RWPE2 (cell line): ENCODE data around the gene UVSSA.

ENCODE experiments used
- ATAC-seq: fragments of 200-7000 bp; cut with Tn5 transposase; 3 replicates; pipeline ENCODE4 v1.9.1; 2021; ENCODE audit warnings: low read depth
- DNase-seq: peaks from one replicate; pipeline ENCODE4 v3.0.0-alpha.2; 2020; ENCODE audit warnings: low spot score
- H3K27ac ChIP-seq: fragments of 450-650 bp; 2 replicates; pipeline ENCODE4 v1.5.1; 2017; ENCODE audit warnings: mild to moderate bottlenecking; ENCODE audit not compliant: poor library complexity, severe bottlenecking
- H3K27me3 ChIP-seq: fragments of 250-450 bp; sonication (Bioruptor Pico); 2 replicates; pipeline ENCODE4 v1.5.1; 2021; ENCODE audit warnings: mild to moderate bottlenecking, moderate library complexity; ENCODE audit not compliant: insufficient read depth, poor library complexity, severe bottlenecking
- H3K36me3 ChIP-seq: fragments of 250-450 bp; sonication (Bioruptor Pico); 2 replicates; pipeline ENCODE4 v1.5.1; 2020; ENCODE audit warnings: low read depth, mild to moderate bottlenecking, moderate library complexity
- H3K4me1 ChIP-seq: fragments of 250-450 bp; sonication (Bioruptor Pico); 2 replicates; pipeline ENCODE4 v1.5.1; 2021; ENCODE audit warnings: mild to moderate bottlenecking, moderate library complexity; ENCODE audit not compliant: insufficient read depth, poor library complexity, severe bottlenecking
- H3K4me3 ChIP-seq: fragments of 250-450 bp; sonication (Bioruptor Pico); 2 replicates; pipeline ENCODE4 v1.5.1; 2021; ENCODE audit warnings: mild to moderate bottlenecking, moderate library complexity; ENCODE audit not compliant: severe bottlenecking
- H3K9me3 ChIP-seq: fragments of 250-450 bp; sonication (Bioruptor Pico); 2 replicates; pipeline ENCODE4 v1.5.1; 2021; ENCODE audit warnings: mild to moderate bottlenecking, moderate library complexity; ENCODE audit not compliant: severe bottlenecking
- TF ChIP-seq, protein P1 (sequence below): fragments of 450-650 bp; IDR thresholded peaks from one replicate; pipeline ENCODE4 v1.5.1; 2017; ENCODE audit warnings: mild to moderate bottlenecking, moderate library complexity; ENCODE audit not compliant: poor library complexity, severe bottlenecking

The UVSSA gene

GRCh38 chr4:1405254-1405635 lies 58.2 kb downstream of the UVSSA start:
- TF ChIP-seq, protein P1, sequence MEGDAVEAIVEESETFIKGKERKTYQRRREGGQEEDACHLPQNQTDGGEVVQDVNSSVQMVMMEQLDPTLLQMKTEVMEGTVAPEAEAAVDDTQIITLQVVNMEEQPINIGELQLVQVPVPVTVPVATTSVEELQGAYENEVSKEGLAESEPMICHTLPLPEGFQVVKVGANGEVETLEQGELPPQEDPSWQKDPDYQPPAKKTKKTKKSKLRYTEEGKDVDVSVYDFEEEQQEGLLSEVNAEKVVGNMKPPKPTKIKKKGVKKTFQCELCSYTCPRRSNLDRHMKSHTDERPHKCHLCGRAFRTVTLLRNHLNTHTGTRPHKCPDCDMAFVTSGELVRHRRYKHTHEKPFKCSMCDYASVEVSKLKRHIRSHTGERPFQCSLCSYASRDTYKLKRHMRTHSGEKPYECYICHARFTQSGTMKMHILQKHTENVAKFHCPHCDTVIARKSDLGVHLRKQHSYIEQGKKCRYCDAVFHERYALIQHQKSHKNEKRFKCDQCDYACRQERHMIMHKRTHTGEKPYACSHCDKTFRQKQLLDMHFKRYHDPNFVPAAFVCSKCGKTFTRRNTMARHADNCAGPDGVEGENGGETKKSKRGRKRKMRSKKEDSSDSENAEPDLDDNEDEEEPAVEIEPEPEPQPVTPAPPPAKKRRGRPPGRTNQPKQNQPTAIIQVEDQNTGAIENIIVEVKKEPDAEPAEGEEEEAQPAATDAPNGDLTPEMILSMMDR: no peak
- DNase-seq (no peak), ATAC-seq (no peak)
- H3K27ac ChIP-seq: no peak overlapping the region
- H3K27me3 ChIP-seq: peaks cover 89% of the 10 kb centered on the region
- no peaks in the 10 kb centered on the region for H3K36me3 ChIP-seq
- no peaks in the 10 kb centered on the region for H3K4me1 ChIP-seq
- no peaks in the 10 kb centered on the region for H3K9me3 ChIP-seq
- H3K4me3 ChIP-seq: no peak overlapping the region

GRCh38 chr4:1405636-1406393 lies 58.8 kb downstream of the UVSSA start:
- H3K9me3 ChIP-seq: no peaks in the 10 kb centered on the region
- H3K4me1 ChIP-seq: no peaks in the 10 kb centered on the region
- TF ChIP-seq, protein P1: no peak
- ATAC-seq (no peak), DNase-seq (peak; percentile 47)
- no peak overlapping the region for H3K27ac ChIP-seq
- H3K36me3 ChIP-seq: no peaks in the 10 kb centered on the region
- H3K27me3 ChIP-seq: peaks cover 91% of the 10 kb centered on the region
- no peak overlapping the region for H3K4me3 ChIP-seq

- Histone ChIP-seq H3K9me3 (no peaks in the 10 kb centered on the region), H3K4me3 (no peak within 1 kb of the TSS), H3K4me1 (no peaks in the 10 kb centered on the region), H3K27ac (no peak within 1 kb of the TSS), H3K36me3 (no peaks in the 10 kb centered on the region), H3K27me3 (peaks cover 91% of the 10 kb centered on the region)
- peak; percentile 41 for DNase-seq
- no peak for ATAC-seq
- TF ChIP-seq, protein P1: no peak
Observed at GRCh38 chr4:1406394-1406980, 59.5 kb downstream of the UVSSA start, which contains the start of gene NKX1-1. TSS of gene NKX1-1 (minus strand) at chr4:1406442. CDS start at chr4:1406442, 0 bp downstream.

DNA sequence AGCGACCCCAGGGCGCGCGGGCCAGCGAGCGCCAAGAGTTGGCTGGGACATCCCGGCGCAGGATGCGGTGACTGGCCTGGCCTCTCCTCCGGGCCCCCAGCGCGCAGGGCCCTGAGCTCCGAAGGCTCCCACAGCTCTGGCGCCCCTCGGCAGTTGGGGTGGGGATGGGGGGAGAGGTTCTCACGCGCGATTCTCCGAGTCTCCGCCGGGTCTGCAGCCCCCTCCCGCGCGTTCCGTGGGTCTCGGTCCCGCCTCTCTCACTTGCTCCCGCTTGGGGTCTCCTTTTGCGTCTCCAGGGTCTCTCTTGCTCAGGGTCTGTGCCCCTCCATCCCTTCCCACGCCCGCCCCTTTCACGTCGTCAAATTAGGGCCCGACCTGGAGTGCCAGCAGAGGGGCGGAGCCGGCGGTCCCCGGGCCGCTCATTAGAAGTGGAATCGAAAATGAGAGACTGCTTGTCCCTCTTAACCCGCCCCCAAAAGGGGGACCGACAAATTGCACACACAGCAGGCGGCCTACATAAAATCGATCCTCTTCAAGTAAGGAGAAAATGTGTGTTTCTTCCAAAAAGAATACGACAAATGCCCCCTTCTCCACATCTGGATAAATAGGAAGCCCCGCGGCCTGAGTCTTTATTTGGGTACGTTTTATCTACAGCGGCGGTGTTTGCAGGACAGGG lies 60.1 kb downstream of the UVSSA start:
- Histone ChIP-seq H3K27ac (no peak overlapping the region), H3K9me3 (no peaks in the 10 kb centered on the region), H3K27me3 (peaks cover 86% of the 10 kb centered on the region), H3K36me3 (no peaks in the 10 kb centered on the region), H3K4me3 (no peak overlapping the region), H3K4me1 (no peaks in the 10 kb centered on the region)
- no peak for ATAC-seq
- no peak for DNase-seq
- TF ChIP-seq, protein P1: no peak
